Heart left ventricle (tissue), 16 donors: ENCODE measurements around the gene ABCA13. TPM values are rescaled to one million over a fixed set of nuclear protein-coding genes. Genes with fewer than 3 reads are reported as not detected.

ENCODE experiments used
- ATAC-seq, 4 donors: fragments of 200-7000 bp; cut with Tn5 transposase; one replicate each; pipeline ENCODE4 v1.9.1; 2020 to 2022; ENCODE audit warnings: moderate library complexity in 4 of 4, mild to moderate bottlenecking in 3 of 4, moderate number of reproducible peaks in 1 of 4
- DNase-seq, 5 donors: peaks; one replicate each; pipeline ENCODE4 v3.0.0-alpha.2; 2020
- H3K27ac ChIP-seq, 12 donors: fragments of 200-600 bp; sonication (generic) in 4 of 12; one replicate each; pipeline versions ENCODE4 v1.5.0 to v1.8.0; 2016 to 2022; ENCODE audit warnings: mild to moderate bottlenecking in 2 of 12
- H3K27me3 ChIP-seq, 9 donors: fragments of 200-600 bp; sonication (generic) in 2 of 9; one replicate each; pipeline versions ENCODE4 v1.5.1 to v1.8.0; 2016 to 2022; ENCODE audit warnings: mild to moderate bottlenecking in 3 of 9
- H3K36me3 ChIP-seq, 9 donors: fragments of 200-600 bp; sonication (generic) in 2 of 9; one replicate each; pipeline versions ENCODE4 v1.5.0 to v1.8.0; 2018 to 2022; ENCODE audit warnings: mild to moderate bottlenecking in 2 of 9
- H3K4me1 ChIP-seq, 12 donors: fragments of 200-600 bp; sonication (generic) in 4 of 12; one replicate each; pipeline versions ENCODE4 v1.5.0 to v1.8.0; 2016 to 2022; ENCODE audit warnings: mild to moderate bottlenecking in 3 of 12
- H3K4me3 ChIP-seq, 12 donors: fragments of 200-600 bp; sonication (generic) in 4 of 12; one replicate each; pipeline versions ENCODE4 v1.5.0 to v1.8.0; 2017 to 2022; ENCODE audit warnings: mild to moderate bottlenecking in 9 of 12, moderate library complexity in 4 of 12
- H3K9me3 ChIP-seq, 12 donors: fragments of 200-600 bp; sonication (generic) in 4 of 12; one replicate each; pipeline versions ENCODE4 v1.5.0 to v1.8.0; 2016 to 2022; ENCODE audit warnings: mild to moderate bottlenecking in 1 of 12
- CTCF ChIP-seq, 12 donors: fragments of 200-600 bp; sonication (generic) in 4 of 12; IDR thresholded peaks; one replicate each; pipeline versions ENCODE4 v1.5.0 to v1.8.0; 2018 to 2022; ENCODE audit warnings: antibody characterized with exemption in 12 of 12, mild to moderate bottlenecking in 5 of 12
- POLR2A ChIP-seq, 2 donors: fragments of 450-650 bp; IDR thresholded peaks; one replicate each; pipeline ENCODE4 v1.6.1; 2017; ENCODE audit warnings: antibody characterized with exemption in 2 of 2, mild to moderate bottlenecking in 2 of 2, moderate library complexity in 2 of 2
- WGBS, 4 donors: extraction: QIAGEN DNeasy Blood & Tissue Kit in 2 of 4; methylation state at CpG; one replicate each; pipeline versions ENCODE4 v1.1.5 to v1.1.7; 2013 to 2018; 5-methylcytosine and 5-hydroxymethylcytosine counted together
- intact Hi-C, 10 donors: fragments of 100-400 bp; cut with DNase I; formaldehyde crosslinking; loops; one replicate each; pipeline versions ENCODE4 v1.11.1 to v1.14.2; 2022
- polyA plus RNA-seq, 2 donors: library from polyadenylated mRNA; stranded (reverse); fragments of 200-250 nt; gene quantifications; one replicate each; pipeline ENCODE4 v1.2.3, GENCODE V29; 2013
- total RNA-seq, 9 donors: library from RNA; depleted of rRNA in 2 of 9; stranded (reverse); fragments of >200 nt in 2 of 9; fragmentation: NEBNext Ultra II Directional in 3 of 9; extraction: Animal tissue kit (Norgen Biotek cat#: 25700) in 3 of 9; gene quantifications; one replicate each; pipeline versions ENCODE4 v1.1.0 to v1.2.4, GENCODE V29; 2016 to 2023
- donor health status: ischemic (EF 13 %, LVEDD 7.1; RV severe dilation, severe dysfunction).
- donor health status: healthy with polysubstance abuse.
- donor health status: DM: no; HTN: yes; CAD: no.
- donor health status: DM: no; HTN: no; CAD: no.
- donor health status: ischemic (EF 25% LVEDD 6.9; RV normal size, moderate dysfunction).
- donor health status: ischemic (EF 25% LVEDD 5.7; RV mildly dilated, moderate dysfunction).
- donor health status: healthy.
- donor health status: DM: yes; HTN: yes; CAD: no.
- donor health status: ischemic (EF 35%, LVEDD 5.7; RV mildly dilated, moderate dysfunction).
- donor health status: nonischemic (EF 11% LVEDD 7.7; RV severe dilation, severe dysfunction).
- donor health status: DM: yes; HTN: yes; CAD: no.
- donor health status: PGD.
- donor health status: ischemic (EF 29% LVEDD 5.4; RV normal size, mild dysfunction).
- donor health status: nonischemic (EF 23%, LVEDD 6.1; RV moderate dilation, normal function).

The ABCA13 gene
- total and polyA plus RNA-seq, 11 donors, result 0.01 to 0.29 (median 0.07) TPM; not detected in 3

- H3K27ac ChIP-seq, result no peak overlapping the region
- H3K4me1 ChIP-seq, result no peaks in the 10 kb centered on the region
- no peak for ATAC-seq
- no peaks in the 10 kb centered on the region for H3K36me3 ChIP-seq
- DNase-seq, result no peak
- WGBS, 4 donors, result 21 to 48% (median 35%) methylated on average over 6 of the region's 6 CpGs
- no peaks in the 10 kb centered on the region for H3K27me3 ChIP-seq
- intact Hi-C loops, result no loop called here
- no peak for TF ChIP-seq CTCF (IDR thresholded peaks at IDR 0.05)
- TF ChIP-seq POLR2A (IDR thresholded peaks at IDR 0.05), result no peak
- no peak overlapping the region for H3K4me3 ChIP-seq
- H3K9me3 ChIP-seq, result no peaks in the 10 kb centered on the region
Observed at GRCh38 chr7:48285373-48285772, 114.1 kb downstream of the ABCA13 start.

- intact Hi-C loops, result no loop called here
- WGBS, 4 donors, result 77 to 87% (median 84%) methylated on average over 5 of the region's 5 CpGs
- no peak for DNase-seq
- Histone ChIP-seq H3K27ac (no peak overlapping the region), H3K27me3 (no peaks in the 10 kb centered on the region), H3K9me3 (no peaks in the 10 kb centered on the region), H3K36me3 (no peaks in the 10 kb centered on the region), H3K4me1 (no peaks in the 10 kb centered on the region), H3K4me3 (no peak overlapping the region)
- TF ChIP-seq POLR2A (IDR thresholded peaks at IDR 0.05) (no peak), CTCF (IDR thresholded peaks at IDR 0.05) (no peak)
- no peak for ATAC-seq
Observed at GRCh38 chr7:48286836-48287235, 115.6 kb downstream of the ABCA13 start.

GRCh38 chr7:48289656-48290055, 118.4 kb downstream of the ABCA13 start:
- no peaks in the 10 kb centered on the region for H3K36me3 ChIP-seq
- TF ChIP-seq POLR2A (IDR thresholded peaks at IDR 0.05), result no peak
- no peak for TF ChIP-seq CTCF (IDR thresholded peaks at IDR 0.05)
- DNase-seq (no peak), ATAC-seq (no peak)
- no peaks in the 10 kb centered on the region for H3K4me1 ChIP-seq
- H3K4me3 ChIP-seq, result no peak overlapping the region
- H3K27me3 ChIP-seq, result no peaks in the 10 kb centered on the region
- H3K27ac ChIP-seq, result no peak overlapping the region
- 25 to 53% (median 46%) methylated on average over 1 of the region's 1 CpG for WGBS, 4 donors
- H3K9me3 ChIP-seq, result no peaks in the 10 kb centered on the region
- intact Hi-C loops, result loop anchor here in 1 of 10 donors (10.0 kb wide), 1 partner anchor 1565 kb away; no protein-coding TSS in a partner anchor

GRCh38 chr7:48292949-48293348, 121.7 kb downstream of the ABCA13 start:
- Histone ChIP-seq H3K27me3 (no peaks in the 10 kb centered on the region), H3K27ac (no peak overlapping the region), H3K36me3 (no peaks in the 10 kb centered on the region), H3K4me1 (no peaks in the 10 kb centered on the region), H3K4me3 (no peak overlapping the region), H3K9me3 (no peaks in the 10 kb centered on the region)
- intact Hi-C loops, result loop anchor here in 1 of 10 donors (10.0 kb wide), 1 partner anchor 1562 kb away; no protein-coding TSS in a partner anchor
- no peak for TF ChIP-seq CTCF (IDR thresholded peaks at IDR 0.05)
- no peak for TF ChIP-seq POLR2A (IDR thresholded peaks at IDR 0.05)
- WGBS, 4 donors, result 52 to 87% (median 78%) methylated on average over 3 to 4 of the region's 4 CpGs
- ATAC-seq (no peak), DNase-seq (no peak)
